Uterus (tissue), 2 donors: Measurements from ENCODE around the gene COX4I1.

Experiments used
- CTCF ChIP-seq, 4 experiments: fragments of 200-600 bp in 2 of 4; fragments of 450-650 bp in 2 of 4; sonication (generic) in 2 of 4; IDR thresholded peaks; one replicate each; pipeline ENCODE4 v1.5.1; 2016 to 2019; ENCODE audit warnings: antibody characterized with exemption in 4 of 4, mild to moderate bottlenecking in 2 of 4, moderate library complexity in 1 of 4
- POLR2A ChIP-seq, 2 donors: fragments of 450-650 bp; IDR thresholded peaks; one replicate each; pipeline ENCODE4 v1.6.1; 2016; ENCODE audit warnings: antibody characterized with exemption in 2 of 2, mild to moderate bottlenecking in 1 of 2, moderate library complexity in 1 of 2

- TF ChIP-seq CTCF (IDR thresholded peaks at IDR 0.05) (no peak), POLR2A (IDR thresholded peaks at IDR 0.05) (no peak)
Observed at GRCh38 chr16:85848986-85849385, 49.5 kb downstream of the COX4I1 start.
